T-helper 9 cell (primary cell): ENCODE results near the gene CGNL1.

Experiments used
- DNase-seq: peaks from one replicate; pipeline ENCODE4 v3.0.0-alpha.2; 2020

The CGNL1 gene

DNA sequence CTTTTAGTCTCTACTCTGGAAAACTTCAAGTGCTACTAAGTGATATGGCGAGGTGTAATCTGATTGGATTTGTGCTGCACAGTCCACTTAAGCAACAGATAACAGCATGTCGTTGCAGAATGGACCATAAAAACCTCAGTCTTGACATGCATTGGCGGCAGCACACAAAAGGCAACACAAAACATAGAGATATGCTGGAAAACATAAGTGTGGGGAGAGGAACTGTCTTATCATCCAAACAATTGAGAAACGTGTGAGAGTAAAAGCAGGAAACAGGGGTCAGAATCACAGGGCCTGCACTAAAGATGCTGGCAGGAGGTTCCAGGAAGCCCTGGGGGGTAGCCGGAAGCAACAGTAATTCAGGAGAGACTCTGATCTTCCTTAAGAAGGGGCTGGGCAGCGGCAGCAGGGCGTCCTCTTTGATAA lies 82.1 kb downstream of the CGNL1 start:
- no peak for DNase-seq

DNA sequence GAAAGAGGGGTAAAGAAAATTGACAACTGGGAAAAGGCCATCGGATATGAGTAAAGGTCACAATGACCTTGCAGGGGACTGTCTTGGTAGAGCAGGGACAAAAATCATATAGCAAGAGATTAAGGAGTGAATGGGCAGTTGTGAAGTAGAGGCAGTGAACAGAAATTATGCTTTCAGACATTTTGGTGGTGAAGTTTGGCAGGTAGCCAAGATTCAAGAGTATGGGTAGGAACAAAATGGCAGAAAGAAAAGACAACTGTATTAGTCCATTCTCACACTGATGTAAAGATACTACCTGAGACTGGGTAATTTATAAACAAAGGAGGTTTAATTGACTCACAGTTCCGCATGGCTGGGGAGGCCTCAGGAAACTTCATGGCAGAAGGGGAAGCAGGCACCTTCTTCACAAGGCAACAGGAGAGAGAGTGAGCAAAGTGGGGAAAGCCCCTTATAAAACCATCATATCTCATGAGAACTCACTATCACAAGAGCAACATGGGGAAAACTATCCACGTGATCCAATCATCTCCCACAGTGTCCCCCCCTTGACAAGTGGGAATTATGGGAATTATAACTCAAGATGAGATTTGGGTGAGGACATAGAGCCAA lies 84.0 kb downstream of the CGNL1 start:
- DNase-seq: no peak

DNA sequence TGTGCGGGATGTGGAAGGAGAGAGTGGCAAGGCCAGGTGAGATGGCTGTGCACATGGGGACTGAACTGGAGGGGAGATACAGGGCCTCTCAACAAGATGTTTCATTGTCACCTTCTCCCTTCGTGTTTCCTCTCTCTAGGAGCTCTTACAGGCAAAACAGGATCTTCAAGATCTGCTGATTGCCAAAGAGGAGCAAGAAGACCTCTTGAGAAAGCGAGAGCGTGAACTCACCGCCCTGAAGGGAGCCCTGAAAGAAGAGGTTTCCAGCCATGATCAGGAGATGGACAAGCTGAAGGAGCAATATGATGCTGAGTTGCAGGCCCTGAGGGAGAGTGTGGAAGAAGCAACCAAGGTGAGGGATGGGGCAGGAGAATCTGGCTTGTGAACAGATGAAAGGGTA lies 85.2 kb downstream of the CGNL1 start:
- DNase-seq: no peak

DNA sequence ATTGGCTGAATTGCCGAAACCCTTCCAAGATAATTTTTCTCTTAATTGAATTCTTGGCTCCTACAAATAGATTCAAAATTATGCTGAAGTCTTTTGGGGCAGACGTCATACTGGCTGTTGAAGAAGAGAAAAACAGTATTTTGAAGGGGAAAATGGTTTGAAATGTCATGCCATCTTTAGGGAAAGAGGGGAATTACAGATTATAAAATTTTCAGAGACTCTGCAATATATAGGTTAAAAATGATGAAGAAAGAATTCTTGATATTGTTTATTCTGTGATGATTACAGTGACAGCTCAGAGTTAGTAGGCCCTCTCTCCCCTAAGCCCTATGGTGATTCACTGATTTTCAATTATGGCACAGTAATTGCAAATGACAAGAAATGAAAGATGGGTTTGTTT lies 86.1 kb downstream of the CGNL1 start:
- no peak for DNase-seq

DNA sequence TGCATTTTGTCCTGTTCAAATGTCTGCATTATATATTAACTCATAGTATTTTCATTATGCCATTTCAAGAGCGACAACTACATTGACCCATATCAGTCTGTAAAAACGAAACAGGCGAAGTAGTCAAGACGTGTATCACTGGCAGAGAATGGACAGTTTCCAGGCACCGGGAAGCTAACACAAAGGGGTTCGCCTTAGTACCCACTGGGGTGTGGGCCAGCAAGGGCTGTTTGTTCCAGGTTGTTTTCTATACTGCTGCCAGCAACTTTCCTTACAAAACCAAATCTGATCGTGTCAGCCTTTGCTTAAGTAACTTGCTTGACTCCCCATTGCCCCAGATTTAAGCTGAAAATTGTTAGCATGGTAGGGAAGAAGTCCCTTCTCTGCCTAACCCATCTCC lies 87.1 kb downstream of the CGNL1 start:
- no peak for DNase-seq

DNA sequence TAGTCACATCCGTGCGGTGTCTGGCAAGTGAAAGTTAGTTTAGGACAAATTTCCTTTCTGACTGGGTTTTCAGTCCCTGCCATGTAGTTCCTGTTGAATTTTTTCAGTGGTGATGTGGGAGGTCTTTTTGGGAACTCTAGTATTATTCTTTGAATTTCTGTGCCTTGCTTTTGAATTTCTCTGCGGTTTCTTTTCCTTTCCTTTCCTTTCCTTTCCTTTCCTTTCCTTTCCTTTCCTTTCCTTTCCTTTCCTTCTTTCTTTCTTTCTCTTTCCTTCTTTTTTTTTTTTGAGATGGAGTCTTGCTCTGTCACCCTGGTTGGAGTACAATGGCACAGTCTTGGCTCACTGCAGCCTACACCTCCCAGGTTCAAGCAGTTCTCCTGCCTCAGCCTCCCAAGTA lies 88.2 kb downstream of the CGNL1 start:
- no peak for DNase-seq

DNA sequence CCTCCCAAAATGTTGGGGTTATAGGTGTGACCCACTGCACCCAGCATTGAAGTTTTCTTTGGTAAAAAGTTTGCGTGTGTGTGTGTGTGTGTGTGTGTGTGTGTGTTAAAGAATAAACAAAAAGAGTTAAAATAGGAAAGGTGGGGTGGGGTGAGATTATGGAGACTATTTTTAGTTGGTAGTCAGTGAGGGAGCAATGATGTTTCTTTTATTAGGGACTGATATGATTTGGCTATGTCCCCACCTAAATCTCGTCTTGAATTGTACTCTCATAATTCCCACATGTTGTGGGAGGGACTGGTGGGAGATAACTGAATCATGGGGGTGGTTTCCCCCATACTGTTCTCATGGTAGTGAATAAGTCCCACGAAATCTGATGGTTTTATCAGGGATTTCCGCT lies 92.2 kb downstream of the CGNL1 start:
- DNase-seq: no peak

DNA sequence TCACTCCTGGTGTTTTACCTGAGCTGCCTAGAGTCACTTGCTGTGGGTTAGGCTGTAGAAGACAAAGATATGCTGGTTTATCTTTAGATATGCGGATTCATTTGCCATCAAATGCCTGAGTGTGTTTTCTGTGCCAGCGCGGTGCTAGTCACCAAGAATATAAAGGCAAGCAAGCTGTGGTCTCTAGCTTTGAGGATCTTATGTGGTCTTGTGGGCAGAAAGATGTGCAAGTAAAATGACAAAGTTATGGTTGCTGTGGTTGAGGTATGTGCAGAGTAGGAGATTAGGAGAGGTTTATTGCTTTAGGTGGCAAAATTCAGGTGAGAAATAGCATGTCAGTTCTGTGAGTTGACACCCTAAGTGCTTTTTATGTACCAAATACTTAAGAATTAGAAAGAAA lies 94.2 kb downstream of the CGNL1 start:
- no peak for DNase-seq

DNA sequence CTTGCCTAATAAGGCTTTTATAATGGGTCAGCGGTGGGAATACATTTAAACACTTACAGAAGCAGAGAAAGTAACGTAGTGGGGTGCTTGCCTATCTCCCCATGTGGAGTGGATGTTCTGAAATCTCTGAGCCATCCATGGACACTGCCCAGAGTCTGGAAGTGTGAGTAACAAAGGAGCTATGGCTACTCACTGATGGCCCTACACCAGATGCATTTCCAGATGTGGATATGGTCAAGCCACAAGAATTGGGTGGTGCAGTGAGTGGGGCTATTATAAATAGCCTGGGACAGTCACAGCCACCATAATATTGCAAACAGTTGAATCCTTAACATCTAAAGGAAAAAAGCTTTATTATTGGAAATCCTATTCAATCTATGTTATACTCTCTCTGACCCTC lies 96.6 kb downstream of the CGNL1 start:
- DNase-seq: no peak

DNA sequence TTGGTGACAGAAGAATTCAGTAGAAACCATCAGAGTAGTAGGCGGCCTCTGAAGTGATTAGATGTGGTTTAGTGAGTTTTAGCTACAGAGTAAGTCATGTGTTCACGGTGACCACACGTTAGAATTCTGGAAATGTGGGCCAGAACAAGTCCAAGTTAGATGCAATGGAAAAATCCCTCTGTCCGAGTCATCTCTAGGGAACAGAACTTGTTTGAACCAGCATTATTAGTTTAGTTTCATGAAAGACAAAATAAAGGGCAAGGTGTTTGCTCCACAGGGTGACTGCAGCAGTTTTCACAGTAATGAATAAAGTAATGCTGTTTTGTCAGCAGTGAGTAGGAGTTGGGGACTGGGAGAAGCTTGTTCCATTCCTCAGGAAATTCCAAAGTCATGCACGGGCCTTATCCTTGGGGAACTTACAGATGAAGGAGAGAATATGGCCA lies 100.2 kb downstream of the CGNL1 start:
- no peak for DNase-seq

DNA sequence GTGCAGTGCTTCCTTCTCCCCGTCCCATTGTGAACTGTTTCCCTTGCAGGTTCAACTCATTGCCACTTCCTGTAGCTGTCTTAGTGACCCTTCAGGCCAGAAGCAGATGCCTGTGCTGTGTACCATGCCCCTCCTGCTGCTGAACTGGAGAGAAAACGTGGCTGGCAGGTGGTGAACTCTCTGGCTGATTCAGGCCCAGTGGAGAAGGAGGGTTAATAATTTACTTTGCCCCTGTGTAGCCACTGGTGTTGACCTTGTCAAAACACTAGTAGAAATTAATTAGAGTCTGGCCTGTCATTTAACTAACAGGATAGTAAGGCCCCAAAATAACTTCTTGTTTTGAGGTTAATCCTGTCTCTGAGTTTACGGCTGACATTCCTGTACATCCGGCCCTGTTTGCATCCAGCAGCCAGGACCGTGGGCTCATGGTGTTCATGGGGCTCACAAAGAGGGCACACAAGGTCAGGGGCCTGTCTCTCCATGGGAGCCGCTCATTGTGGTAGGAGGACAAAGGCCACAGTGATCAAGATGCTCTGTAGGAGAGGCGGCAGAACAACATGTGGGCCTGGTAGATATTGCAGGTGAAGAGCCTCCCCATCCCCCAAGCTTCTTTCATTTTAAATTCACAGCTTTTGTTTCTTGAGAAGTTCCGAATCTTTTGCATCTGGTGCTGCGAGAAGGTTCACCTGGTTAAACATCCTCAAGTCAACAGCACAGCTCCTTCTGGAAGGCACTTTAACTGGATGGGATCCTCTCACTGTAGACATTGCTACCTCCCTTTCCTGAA lies 101.6 kb downstream of the CGNL1 start:
- DNase-seq: no peak

DNA sequence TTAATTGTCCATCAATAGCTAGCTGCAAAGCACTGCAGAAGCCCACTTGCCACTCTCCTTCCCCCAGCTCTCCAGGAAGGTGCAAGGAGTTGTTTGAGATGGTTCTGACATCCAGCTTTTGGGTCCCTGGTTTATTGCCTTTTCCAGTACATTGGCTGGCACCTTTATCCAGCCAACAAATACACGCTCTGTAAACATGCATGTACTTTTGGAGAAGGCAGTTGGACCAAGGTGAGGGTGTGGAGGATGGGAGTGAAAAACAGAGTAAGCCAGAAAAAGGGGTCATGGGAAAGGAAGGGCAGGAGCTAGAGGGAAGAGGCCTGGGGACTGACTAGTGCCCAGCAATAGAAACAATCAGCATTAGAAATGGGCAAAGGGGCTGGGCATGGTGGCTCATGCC lies 102.7 kb downstream of the CGNL1 start:
- no peak for DNase-seq

DNA sequence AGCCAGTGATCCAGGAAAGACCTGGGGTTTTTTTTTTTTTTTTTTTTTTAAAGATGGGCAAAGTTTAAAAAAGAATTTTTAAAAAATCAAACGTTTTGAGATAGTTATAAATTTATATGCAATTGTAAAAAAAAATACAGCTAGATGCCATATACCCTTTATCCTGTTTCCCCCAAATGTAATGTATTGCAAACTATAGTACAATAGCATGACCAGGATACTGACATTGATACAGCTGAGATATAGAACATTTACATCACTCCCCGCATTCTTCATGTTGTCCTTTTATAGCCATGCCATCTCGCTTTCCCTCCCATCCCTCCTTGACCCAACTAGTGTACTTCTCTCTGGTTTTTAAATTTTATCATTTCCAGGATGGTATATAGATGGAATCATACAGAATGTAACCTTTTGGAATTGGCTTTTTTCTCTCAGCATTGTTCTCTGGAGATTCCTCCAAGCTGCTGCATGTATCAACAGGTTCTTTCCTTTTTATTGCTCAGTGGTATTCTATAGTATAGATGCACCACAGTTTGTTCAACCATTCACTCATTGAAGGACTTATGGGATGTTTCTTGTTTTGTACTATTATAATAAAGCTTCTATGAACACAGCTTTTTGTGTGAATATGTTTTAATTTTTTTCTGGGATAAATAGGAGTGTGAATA lies 104.9 kb downstream of the CGNL1 start:
- DNase-seq: no peak

DNA sequence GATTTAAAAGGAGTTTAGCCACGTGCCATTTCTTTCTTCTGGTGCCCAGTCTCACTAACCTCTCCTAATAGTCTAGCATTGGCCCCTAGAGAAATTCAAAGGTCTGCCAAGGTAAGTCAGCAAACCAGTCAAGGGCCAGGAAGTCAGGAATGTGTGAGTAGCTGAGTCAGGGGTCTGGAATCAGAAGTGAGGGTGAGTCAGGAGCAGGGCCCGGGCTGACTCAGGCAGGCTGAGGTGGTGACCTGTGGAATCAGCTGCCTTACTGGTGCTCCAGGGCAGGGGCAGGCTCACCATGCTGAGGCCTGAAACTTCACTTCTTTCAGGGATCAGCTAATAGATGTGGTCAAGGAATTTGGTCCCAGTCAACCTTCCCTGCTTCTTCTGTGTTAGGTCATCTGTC lies 109.6 kb downstream of the CGNL1 start:
- DNase-seq: no peak

DNA sequence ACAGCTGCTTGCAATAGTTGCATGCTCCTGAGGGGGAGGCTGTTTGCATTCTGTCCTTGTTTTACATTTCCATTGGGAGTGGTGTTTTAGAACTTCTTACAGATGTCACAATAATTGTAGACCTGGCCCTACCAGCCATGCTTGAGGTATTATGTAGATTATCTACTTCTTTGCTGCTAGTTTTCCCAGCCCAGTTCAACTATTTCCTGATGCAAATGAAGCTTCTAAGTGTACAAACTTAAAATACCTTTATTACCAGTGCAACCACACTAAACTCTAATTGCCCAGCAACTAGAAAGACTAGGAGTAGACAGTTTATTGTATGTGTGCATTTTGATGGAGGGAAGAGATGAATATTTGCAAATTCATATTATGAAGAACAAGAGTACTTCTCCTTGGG lies 110.5 kb downstream of the CGNL1 start:
- DNase-seq: no peak

DNA sequence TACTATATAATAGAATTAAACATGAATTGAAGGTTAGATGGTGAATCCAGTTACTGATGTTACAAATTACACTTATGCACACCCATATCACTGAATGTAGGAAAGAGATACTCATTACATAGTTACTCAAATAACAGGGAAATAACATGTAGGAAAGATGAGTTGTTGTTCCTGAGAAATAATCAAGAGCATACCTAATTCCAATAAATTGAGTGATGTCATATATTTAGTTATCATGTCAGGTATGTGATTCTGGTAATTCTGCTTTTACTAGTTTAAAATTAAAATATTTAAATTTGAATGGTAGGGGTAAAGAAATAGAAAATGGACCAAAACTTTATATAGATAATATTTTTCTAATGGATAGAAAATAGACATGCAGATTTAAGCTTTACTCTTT lies 112.8 kb downstream of the CGNL1 start:
- DNase-seq: no peak

DNA sequence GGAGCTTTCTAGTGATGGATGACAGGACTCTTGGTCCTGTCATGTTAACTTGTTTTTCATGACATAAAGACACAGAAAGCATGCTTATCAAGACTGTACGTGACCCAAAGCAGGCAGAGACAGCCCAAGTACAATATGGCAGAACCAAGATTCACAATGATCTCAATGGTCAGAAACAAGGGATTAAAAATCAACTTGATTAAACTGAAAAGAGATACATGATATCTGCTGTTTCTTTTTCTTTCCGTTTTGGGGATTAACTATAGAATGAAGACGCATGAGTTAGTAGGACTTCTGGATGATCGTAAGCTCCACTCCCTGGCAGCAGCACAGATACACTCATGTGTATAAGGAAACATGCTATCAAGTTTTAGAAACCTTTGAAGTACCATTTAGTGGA lies 117.0 kb downstream of the CGNL1 start:
- DNase-seq: no peak

DNA sequence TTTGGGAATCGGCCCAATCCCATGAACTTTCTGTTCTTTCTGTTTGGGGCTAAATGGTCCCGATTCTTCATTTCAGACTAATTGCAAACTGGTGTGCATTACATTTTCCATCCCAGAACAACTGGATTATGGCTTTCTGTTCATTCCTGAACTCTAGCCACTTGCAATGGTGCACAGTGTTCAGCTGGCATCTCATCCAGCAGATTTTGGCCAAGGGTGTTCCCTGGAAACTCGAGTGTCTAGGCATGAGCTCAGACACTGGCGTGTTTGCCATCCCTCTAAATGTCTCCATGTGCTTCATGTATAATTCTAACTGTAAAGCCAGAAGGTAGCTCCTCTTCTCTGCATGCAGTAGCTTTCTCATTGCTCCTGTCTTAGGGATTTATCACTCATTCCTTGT lies 118.3 kb downstream of the CGNL1 start:
- no peak for DNase-seq

DNA sequence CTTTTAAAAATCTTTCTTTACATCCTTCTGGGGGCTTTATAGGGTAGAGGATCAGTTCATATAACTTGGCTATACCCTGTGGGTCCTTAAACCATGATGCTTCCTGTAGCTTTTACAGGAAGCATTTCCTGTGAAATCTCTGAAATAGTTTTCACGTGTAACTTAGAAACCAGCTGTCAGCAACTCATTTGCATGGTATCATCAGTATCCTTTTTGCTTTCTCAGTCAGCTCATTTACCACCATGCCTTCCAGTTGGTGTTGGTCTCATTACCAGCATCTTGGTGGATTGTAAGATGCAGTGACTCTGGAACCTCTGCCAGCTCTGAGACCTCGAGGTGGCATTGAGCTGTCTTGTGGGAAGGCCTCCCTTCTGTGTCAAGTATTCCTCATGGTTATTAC lies 118.7 kb downstream of the CGNL1 start:
- no peak for DNase-seq

DNA sequence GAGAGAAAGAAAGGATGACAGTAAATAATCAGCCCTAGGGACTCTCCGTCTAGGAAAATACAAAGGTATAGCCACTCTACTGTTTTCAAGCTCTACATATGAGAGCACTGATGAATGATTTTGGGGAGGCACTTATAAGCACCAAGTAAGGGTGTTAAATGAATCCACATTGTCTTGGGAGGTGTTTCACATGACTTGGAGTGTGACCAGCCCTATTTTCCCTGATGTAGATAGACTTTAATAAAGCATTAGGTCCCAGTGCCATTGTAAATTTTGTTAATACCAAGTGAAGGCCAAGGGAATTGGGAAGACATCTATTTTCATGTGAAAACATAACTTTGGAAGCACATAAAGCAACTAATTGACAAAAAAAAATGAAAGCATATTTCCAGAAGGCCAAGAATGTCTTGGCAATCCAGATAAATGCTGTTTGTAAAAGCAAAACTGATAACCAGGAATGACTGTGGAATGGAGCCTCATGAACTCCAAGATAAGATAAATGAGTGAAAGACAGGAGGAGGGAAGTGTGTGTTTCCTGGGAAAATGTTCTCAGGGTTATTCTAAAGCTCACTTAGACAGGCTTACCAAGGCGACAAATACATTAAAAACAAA lies 119.4 kb downstream of the CGNL1 start:
- no peak for DNase-seq

DNA sequence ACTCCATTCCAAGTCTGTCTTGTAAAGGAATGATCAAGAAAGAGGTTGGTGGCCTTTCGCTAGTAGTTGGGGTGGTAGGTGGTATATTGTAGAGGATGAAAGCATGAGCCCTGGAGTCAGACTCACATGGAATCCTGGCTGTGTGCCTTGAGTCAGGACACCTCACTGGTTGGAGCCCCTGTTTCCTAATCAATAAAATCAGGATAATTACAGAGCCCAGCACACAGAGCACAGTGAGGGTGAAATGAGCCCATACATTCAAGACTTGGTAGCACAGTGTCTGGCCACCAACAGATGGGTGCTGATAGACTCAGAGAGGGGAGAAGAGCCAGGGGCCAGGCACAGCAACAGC lies 120.3 kb downstream of the CGNL1 start:
- DNase-seq: no peak

DNA sequence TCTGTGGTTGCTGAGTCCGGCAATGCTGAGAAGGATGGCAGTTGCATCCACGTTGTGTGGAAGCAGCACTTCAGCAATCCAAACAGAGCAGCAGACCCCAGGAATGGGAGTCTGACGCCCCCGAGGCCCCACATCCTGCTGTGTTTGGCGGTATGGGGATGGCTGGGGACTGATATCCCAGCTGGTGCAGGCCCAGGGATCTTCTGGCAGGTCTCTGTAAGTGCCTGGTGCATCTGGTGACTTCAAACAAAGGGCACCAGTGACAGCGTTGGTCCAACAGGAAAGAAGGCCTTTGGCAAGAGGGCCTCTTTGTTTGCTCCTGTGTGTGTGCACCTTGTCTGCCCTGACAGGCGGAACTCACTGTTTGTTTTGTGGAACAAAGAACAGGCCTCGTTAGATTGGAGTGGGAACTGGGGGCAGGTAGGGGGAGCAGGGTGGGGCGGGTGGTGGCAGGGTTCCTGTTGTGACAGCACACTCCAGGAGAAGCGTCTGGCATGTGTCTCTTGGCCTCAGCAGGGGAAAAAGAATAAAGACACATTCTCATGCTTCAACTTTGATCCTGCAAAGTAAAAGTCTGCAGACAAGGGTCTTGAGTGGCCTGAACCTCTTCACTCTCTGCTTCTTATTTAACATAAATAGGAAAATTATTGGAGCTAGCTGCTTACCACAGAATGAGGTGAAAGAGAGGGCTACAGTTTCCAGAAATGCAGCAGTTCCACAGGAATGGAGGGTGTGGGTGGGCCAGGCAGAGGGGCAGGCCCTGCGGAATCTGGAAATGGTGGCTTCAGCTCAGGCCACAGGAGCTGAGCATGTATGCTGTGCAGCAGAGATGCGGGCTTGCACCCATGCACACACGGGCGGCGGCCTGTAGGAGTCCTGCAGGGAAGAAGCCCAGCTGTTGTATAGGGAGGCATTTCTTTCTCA lies 120.9 kb downstream of the CGNL1 start:
- DNase-seq: no peak

DNA sequence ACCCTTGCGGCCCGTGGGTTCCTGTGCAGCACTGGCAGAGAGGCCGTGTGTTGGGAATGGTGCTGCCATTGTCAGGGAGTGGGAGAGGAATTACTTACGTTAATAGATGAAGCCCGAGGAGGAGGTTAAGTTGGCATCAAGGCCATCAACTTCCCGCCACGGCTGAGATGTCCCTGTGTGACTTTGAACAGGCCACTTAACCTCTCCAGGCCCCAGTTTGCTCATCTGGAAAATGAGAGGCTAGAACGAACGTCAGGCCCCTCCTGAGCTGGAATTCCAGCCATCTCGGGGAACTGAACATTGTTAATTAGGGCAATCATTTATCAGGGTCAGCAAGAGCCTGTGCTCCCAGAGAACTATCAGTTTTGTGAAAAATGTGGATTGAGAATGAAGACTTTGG lies 124.0 kb downstream of the CGNL1 start:
- DNase-seq: no peak
